GM12892 (cell line): ENCODE results near the gene CACNA2D4.

Experiments used
- POLR2AphosphoS5 ChIP-seq: IDR thresholded peaks from 2 replicates; pipeline ENCODE4 v1.6.1; 2011; ENCODE audit warnings: low read depth, low read length, control low read depth
- TAF1 ChIP-seq: IDR thresholded peaks from 2 replicates; pipeline ENCODE4 v1.6.1; 2011; ENCODE audit warnings: low read depth, mild to moderate bottlenecking, control low read depth, low read length, borderline replicate concordance

GRCh38 chr12:1811281-1811947 lies 107.0 kb downstream of the CACNA2D4 start:
- TF ChIP-seq TAF1: no peak
- no peak for TF ChIP-seq POLR2AphosphoS5
